H1 (cell line): Measurements from ENCODE around the gene ZNF619. TPM values are rescaled to one million over a fixed set of nuclear protein-coding genes. Genes with fewer than 3 reads are reported as not detected.

Source experiments
- CTCF ChIA-PET: fragments of 300-600 bp; sonication (Branson Sonifier 250); formaldehyde crosslinking; loops from one replicate; lab custom pipeline; 2021; ENCODE audit not compliant: partially characterized antibody; lab: Charles Lee
- POLR2A ChIA-PET: fragments of 300-600 bp; sonication (Branson Sonifier 250); formaldehyde crosslinking; loops from one replicate; lab custom pipeline; 2021; ENCODE audit warnings: inconsistent platforms; ENCODE audit not compliant: partially characterized antibody; lab: Charles Lee
- DNase-seq, 2 experiments: peaks; one replicate each; pipeline versions ENCODE4 v3.0.0 to v3.0.0-alpha.2; 2010 to 2022; ENCODE audit warnings: low spot score in 2 of 2, low read depth in 1 of 2, mixed read lengths in 1 of 2
- FAIRE-seq: peaks from 2 replicates; lab custom pipeline; 2011; peaks lifted over from hg19 to GRCh38; lab: Jason Lieb, UNC
- H2AFZ ChIP-seq: 2 replicates; pipeline ENCODE4 v1.8.1; 2012; ENCODE audit warnings: low read length, inconsistent platforms
- H2AK5ac ChIP-seq: 2 replicates; pipeline ENCODE4 v1.6.1; 2013; ENCODE audit warnings: low read depth, low read length
- H2BK120ac ChIP-seq: replicated peaks from 2 replicates; pipeline ENCODE3; 2013; ENCODE audit warnings: low read depth, low read length, inconsistent platforms
- H2BK12ac ChIP-seq: 2 replicates; pipeline ENCODE4 v1.6.1; 2013; ENCODE audit warnings: low read depth, low read length
- H2BK15ac ChIP-seq: 2 replicates; pipeline ENCODE4 v1.6.1; 2013; ENCODE audit warnings: low read length
- H2BK20ac ChIP-seq: 2 replicates; pipeline ENCODE4 v1.6.1; 2013; ENCODE audit warnings: low read length
- H2BK5ac ChIP-seq: 2 replicates; pipeline ENCODE4 v1.6.1; 2013; ENCODE audit warnings: low read depth, low read length
- H3K14ac ChIP-seq: 2 replicates; pipeline ENCODE4 v1.6.1; 2013; ENCODE audit warnings: inconsistent platforms; ENCODE audit not compliant: insufficient read length
- H3K18ac ChIP-seq: 2 replicates; pipeline ENCODE4 v1.6.1; 2013; ENCODE audit warnings: low read length; ENCODE audit errors: extremely low read depth
- H3K23ac ChIP-seq: 2 replicates; pipeline ENCODE4 v1.6.1; 2013; ENCODE audit warnings: inconsistent platforms; ENCODE audit not compliant: insufficient read length
- H3K23me2 ChIP-seq: 2 replicates; pipeline ENCODE4 v1.6.1; 2013; ENCODE audit warnings: low read depth, low read length
- H3K27ac ChIP-seq: 2 replicates; pipeline ENCODE4 v1.6.1; 2011; ENCODE audit warnings: low read depth, low read length, inconsistent platforms
- H3K27me3 ChIP-seq, 4 experiments: replicated peaks in 1 of 4; 1 replicate in 1 of 4; 2 replicates in 3 of 4; pipeline versions ENCODE4 v1.6.1 to v1.8.1; 2011 to 2013; ENCODE audit warnings: low read length in 3 of 4, mild to moderate bottlenecking in 3 of 4, inconsistent platforms in 2 of 4, mixed read lengths in 2 of 4, moderate library complexity in 1 of 4; ENCODE audit not compliant: control insufficient read depth in 3 of 4, insufficient read depth in 3 of 4; ENCODE audit errors: extremely low read depth in 1 of 4
- H3K36me3 ChIP-seq, 4 experiments: 2 replicates each; pipeline versions ENCODE4 v1.6.1 to v1.8.1; 2011 to 2013; ENCODE audit warnings: mild to moderate bottlenecking in 4 of 4, low read length in 3 of 4, moderate library complexity in 2 of 4, control low read depth in 1 of 4, inconsistent platforms in 1 of 4; ENCODE audit not compliant: insufficient read depth in 4 of 4, control insufficient read depth in 2 of 4
- H3K4ac ChIP-seq: replicated peaks from 2 replicates; pipeline ENCODE3; 2013; ENCODE audit warnings: low read length, low read depth, mixed read lengths, inconsistent platforms; ENCODE audit not compliant: insufficient read length
- H3K4me1 ChIP-seq, 4 experiments: replicated peaks in 1 of 4; 1 replicate in 1 of 4; 2 replicates in 3 of 4; pipeline versions ENCODE4 v1.6.1 to v1.8.1; 2011 to 2013; ENCODE audit warnings: low read length in 3 of 4, inconsistent platforms in 2 of 4, mixed read lengths in 1 of 4; ENCODE audit not compliant: insufficient read depth in 4 of 4, control insufficient read depth in 3 of 4
- H3K4me2 ChIP-seq, 2 experiments: 2 replicates each; pipeline versions ENCODE4 v1.6.1 to v1.8.1; 2011 to 2013; ENCODE audit warnings: low read depth in 2 of 2, low read length in 2 of 2, control low read depth in 1 of 2, inconsistent platforms in 1 of 2, mild to moderate bottlenecking in 1 of 2; ENCODE audit not compliant: insufficient read depth in 1 of 2
- H3K4me3 ChIP-seq, 4 experiments: fragments of 200-600, 300-600 bp in 1 of 4; sonication (generic), shearing (Covaris generic), sonication (Bioruptor Twin) in 1 of 4; 2 replicates each; pipeline versions ENCODE4 v1.5.1 to v1.8.1; 2011 to 2016; ENCODE audit warnings: low read length in 4 of 4, low read depth in 3 of 4, control low read depth in 2 of 4, inconsistent platforms in 2 of 4, mild to moderate bottlenecking in 2 of 4, mixed read lengths in 1 of 4, moderate library complexity in 1 of 4; ENCODE audit not compliant: insufficient read depth in 2 of 4; ENCODE audit errors: extremely low read depth in 1 of 4
- H3K56ac ChIP-seq: replicated peaks from 2 replicates; pipeline ENCODE3; 2013; ENCODE audit warnings: low read depth, mild to moderate bottlenecking, mixed read lengths, low read length, inconsistent platforms; ENCODE audit not compliant: insufficient read length
- H3K79me1 ChIP-seq: 2 replicates; pipeline ENCODE4 v1.6.1; 2013; ENCODE audit warnings: low read depth, low read length, control low read depth
- H3K79me2 ChIP-seq, 2 experiments: 2 replicates each; pipeline versions ENCODE4 v1.6.1 to v1.8.1; 2012 to 2013; ENCODE audit warnings: low read length in 2 of 2, mild to moderate bottlenecking in 2 of 2, inconsistent platforms in 1 of 2; ENCODE audit not compliant: insufficient read depth in 2 of 2, control insufficient read depth in 1 of 2
- H3K9ac ChIP-seq, 4 experiments: replicated peaks in 1 of 4; 1 replicate in 1 of 4; 2 replicates in 3 of 4; pipeline versions ENCODE4 v1.6.1 to v1.8.1; 2011 to 2013; ENCODE audit warnings: low read depth in 3 of 4, low read length in 3 of 4, control low read depth in 2 of 4, mild to moderate bottlenecking in 2 of 4, moderate library complexity in 2 of 4, inconsistent platforms in 1 of 4; ENCODE audit errors: extremely low read depth in 1 of 4
- H3K9me3 ChIP-seq, 2 experiments: 2 replicates each; pipeline versions ENCODE4 v1.6.1 to v1.8.1; 2012 to 2013; ENCODE audit warnings: mild to moderate bottlenecking in 2 of 2, moderate library complexity in 2 of 2, control low read depth in 1 of 2, inconsistent platforms in 1 of 2, low read depth in 1 of 2, low read length in 1 of 2, mixed read lengths in 1 of 2; ENCODE audit not compliant: insufficient read depth in 2 of 2
- H4K20me1 ChIP-seq, 2 experiments: replicated peaks in 1 of 2; 2 replicates each; pipeline versions ENCODE3 to v1.8.1; 2011 to 2013; ENCODE audit warnings: inconsistent platforms in 2 of 2, low read length in 2 of 2, mild to moderate bottlenecking in 1 of 2; ENCODE audit not compliant: insufficient read depth in 2 of 2, control insufficient read depth in 1 of 2
- H4K5ac ChIP-seq: 2 replicates; pipeline ENCODE4 v1.6.1; 2013; ENCODE audit warnings: low read length, low read depth, mixed read lengths, inconsistent platforms; ENCODE audit not compliant: insufficient read length
- H4K8ac ChIP-seq: 2 replicates; pipeline ENCODE4 v1.8.0; 2013; ENCODE audit warnings: mild to moderate bottlenecking, moderate library complexity, low read length, inconsistent platforms; ENCODE audit not compliant: insufficient read depth; ENCODE audit errors: extremely low read depth
- H4K91ac ChIP-seq: replicated peaks from 2 replicates; pipeline ENCODE3; 2013; ENCODE audit warnings: low read length, mixed read lengths, inconsistent platforms; ENCODE audit not compliant: insufficient read length
- BACH1 ChIP-seq: IDR thresholded peaks from 2 replicates; pipeline ENCODE4 v1.6.1; 2012; ENCODE audit warnings: low read length, improper control_type of control experiment
- BCL11A ChIP-seq, 2 experiments: IDR thresholded peaks; one replicate each; pipeline ENCODE4 v1.6.1; 2011; ENCODE audit warnings: low read depth in 2 of 2, low read length in 2 of 2, mild to moderate bottlenecking in 2 of 2
- CBX8 ChIP-seq: fragments of 300-800, 300-1000 bp; sonication (generic); IDR thresholded peaks from 2 replicates; pipeline ENCODE4 v1.7.1; 2016; ENCODE audit warnings: low read depth, low read length, borderline replicate concordance
- CHD1 ChIP-seq: IDR thresholded peaks from 2 replicates; pipeline ENCODE4 v1.6.1; 2012; ENCODE audit warnings: low read depth, low read length, improper control_type of control experiment
- CREB1 ChIP-seq: IDR thresholded peaks from 2 replicates; pipeline ENCODE4 v1.6.1; 2012; ENCODE audit warnings: inconsistent platforms
- EGR1 ChIP-seq: IDR thresholded peaks from 2 replicates; pipeline ENCODE4 v1.6.1; 2011; ENCODE audit warnings: low read depth, low read length, borderline replicate concordance
- EP300 ChIP-seq, 2 experiments: IDR thresholded peaks; 1 replicate in 1 of 2; 2 replicates in 1 of 2; pipeline ENCODE4 v1.6.1; 2011 to 2012; ENCODE audit warnings: low read depth in 2 of 2, low read length in 2 of 2, mild to moderate bottlenecking in 2 of 2, borderline replicate concordance in 1 of 2, inconsistent platforms in 1 of 2, moderate library complexity in 1 of 2
- EZH2 ChIP-seq: fragments of 200-600 bp; sonication (generic); IDR thresholded peaks from 2 replicates; pipeline ENCODE4 v1.7.1; 2012; ENCODE audit warnings: low read depth, mild to moderate bottlenecking, moderate library complexity, low read length, inconsistent platforms; ENCODE audit not compliant: severe bottlenecking
- KDM4A ChIP-seq: IDR thresholded peaks from one replicate; pipeline ENCODE4 v1.7.1; 2012; ENCODE audit warnings: low read depth, mild to moderate bottlenecking, moderate library complexity, low read length, inconsistent platforms; ENCODE audit not compliant: severe bottlenecking
- NRF1 ChIP-seq: IDR thresholded peaks from 2 replicates; pipeline ENCODE4 v1.6.1; 2011; ENCODE audit warnings: mild to moderate bottlenecking, low read depth, low read length, improper control_type of control experiment
- RXRA ChIP-seq: IDR thresholded peaks from 2 replicates; pipeline ENCODE4 v1.6.1; 2011; ENCODE audit warnings: low read depth, mild to moderate bottlenecking, low read length, moderate library complexity; ENCODE audit not compliant: insufficient read depth
- WGBS, 2 experiments: shearing (Covaris generic) in 1 of 2; methylation state at CpG; one replicate each; pipeline versions ENCODE4 v1.1.6 to v1.1.7; 2013 to 2015; ENCODE audit warnings: low lambda C conversion rate in 2 of 2, mixed read lengths in 2 of 2, inconsistent platforms in 1 of 2, low coverage in 1 of 2, missing lambda C conversion rate in 1 of 2; ENCODE audit not compliant: insufficient replicate concordance in 2 of 2, insufficient coverage in 1 of 2, insufficient read length in 1 of 2; ENCODE audit errors: extremely low coverage in 1 of 2, missing lambda C conversion rate in 1 of 2; 5-methylcytosine and 5-hydroxymethylcytosine counted together
- polyA plus RNA-seq, 7 experiments: library from polyadenylated mRNA; depleted of rRNA in 3 of 7; stranded (reverse) in 5 of 7; unstranded in 2 of 7; fragments of >200 nt in 5 of 7; fragments of 200-250 nt in 2 of 7; gene quantifications; 1 replicate in 5 of 7; 2 replicates in 1 of 7; 4 replicates in 1 of 7; pipeline versions ENCODE4 v1.2.1 to v1.2.3, GENCODE V29; 2011 to 2013; ENCODE audit warnings: missing spikeins in 2 of 7, mixed read lengths in 2 of 7
- total RNA-seq: library from RNA; stranded (reverse); fragmentation: NEBNext Ultra II Directional; extraction: Animal tissue kit (Norgen Biotek cat#: 25700); gene quantifications from 2 replicates; pipeline ENCODE4 v1.2.1, GENCODE V29; 2021

ZNF619 gene
- total and polyA plus RNA-seq, 2 of the 8 experiments (the other 6 are each of a cell fraction or from before 2014, with no cell fraction given) = 2.3 to 8.2 TPM

- Histone ChIP-seq H3K4ac (no peak overlapping the region), H3K4me1 (peaks cover 0 to 3% (median 0%) of the 10 kb centered on the region in 4 experiments; a peak in 1 of 7 replicates), H3K36me3 (peaks cover 0 to 5% (median under 1%) of the 10 kb centered on the region in 4 experiments; a peak in 2 of 8 replicates), H2BK12ac (peak overlapping the region; percentile 88; the same call in 1 of the 2 replicates), H3K9me3 (no peaks in the 10 kb centered on the region), H3K79me1 (no peaks in the 10 kb centered on the region), H3K23me2 (peaks cover 9% of the 10 kb centered on the region), H4K5ac (peak overlapping the region; percentile 63), H4K8ac (peak overlapping the region; percentile 97; the same call in 1 of the 2 replicates), H2AK5ac (no peak overlapping the region), H2BK120ac (no peak overlapping the region), H3K27ac (peak overlapping the region; percentile 94), H3K4me3 (peak overlapping the region; percentile 75 to 91 (median 82)), H3K18ac (peak overlapping the region; percentile 39; the same call in 1 of the 2 replicates), H4K91ac (peak overlapping the region; percentile 39), H2BK15ac (no peak overlapping the region), H3K79me2 (peaks cover 3 to 9% of the 10 kb centered on the region in 2 experiments), H3K4me2 (peak overlapping the region; percentile 73 to 99), H4K20me1 (peaks cover 0 to 2% of the 10 kb centered on the region in 2 experiments), H3K56ac (peak overlapping the region; percentile 66), H2BK20ac (no peak overlapping the region), H3K23ac (no peak overlapping the region), H3K14ac (no peak overlapping the region), H2BK5ac (peak overlapping the region; percentile 86), H3K27me3 (no peaks in the 10 kb centered on the region), H2AFZ (peak overlapping the region; percentile 87; the same call in 1 of the 2 replicates), H3K9ac (peak overlapping the region; percentile 93 to 95 (median 94))
- DNase-seq (peak; percentile 90 to 96), FAIRE-seq (peak; percentile 94)
- 2% methylated on average over 41 of the region's 41 CpGs; no CpG with 5 or more reads in 1 of the 2 experiments for WGBS, 2 experiments
- ChIA-PET CTCF (interaction anchor here (0.7 to 1.5 kb wide), 4 partner anchors 52 to 136 kb away, joined by 3 to 7 read pairs (median 4); no protein-coding TSS in a partner anchor), POLR2A (interaction anchor here (0.6 to 5.7 kb wide), 8 partner anchors 9 to 144 kb away, joined by 3 to 50 read pairs (median 4); partner anchors contain the start of genes ZNF620 and ZNF621)
- TF ChIP-seq CBX8 (no peak), BACH1 (no peak), KDM4A (peak; percentile 43), CREB1 (peak; percentile 90), EGR1 (no peak), NRF1 (no peak), BCL11A (IDR thresholded peaks at IDR 0.05; ENCODE audit: low read depth in 2 of 2, low read length in 2 of 2) (no peak), RXRA (no peak), CHD1 (no peak), EZH2 (no peak), EP300 (IDR thresholded peaks at IDR 0.05; ENCODE audit: borderline replicate concordance in 1 of 2, low read depth in 2 of 2, low read length in 2 of 2) (no peak)
Observed at GRCh38 chr3:40452876-40453730, 23.8 kb upstream of the ZNF619 start.
